Measurements from ENCODE around the gene CENPX. TPM values are rescaled to one million over a fixed set of nuclear protein-coding genes. Genes with fewer than 3 reads are reported as not detected.
A peak's percentile ranks its signal among the peaks of the same experiment; 100 is the strongest.

CENPX gene
- total and polyA plus RNA-seq, 2 of the 13 experiments (the other 11 are each of a cell fraction or from before 2014, with no cell fraction given), result 92.7 to 170 TPM

DNA sequence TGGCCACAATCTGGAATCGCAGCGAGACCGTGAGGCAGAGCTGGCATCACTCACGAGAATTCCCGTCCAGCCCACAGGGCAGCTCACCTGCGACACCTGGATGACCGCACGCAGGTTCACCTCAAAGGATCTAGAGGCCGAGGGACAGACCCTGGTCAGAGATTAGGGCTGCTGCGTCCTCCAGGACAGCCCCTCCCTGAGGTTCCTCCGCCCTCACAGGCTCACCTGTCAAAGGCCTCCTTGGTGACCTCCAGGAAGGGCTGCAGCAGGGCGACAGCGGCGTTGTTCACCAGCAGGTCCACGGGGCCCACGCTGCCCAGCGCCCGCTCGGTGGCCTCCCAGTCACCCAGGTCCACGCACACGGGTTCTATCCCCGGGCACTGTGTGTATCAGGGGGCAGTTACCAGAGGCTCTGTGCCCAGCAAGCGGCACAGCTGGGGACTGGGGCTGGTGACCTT, 14.0 kb upstream of the CENPX start (continued):
- TF ChIP-seq GLI4 (CRISPR knock-in tag; IDR thresholded peaks at IDR 0.05; ENCODE audit: borderline replicate concordance), result no peak
- TF ChIP-seq ZNF354B (CRISPR knock-in tag; IDR thresholded peaks at IDR 0.05), result 0 out of 2 replicates have a peak, but pooled peaks have one; percentile 39
- no peak for TF ChIP-seq MED8 (CRISPR knock-in tag; IDR thresholded peaks at IDR 0.05; ENCODE audit: insufficient replicate concordance)
- peak; percentile 23; the same call in 1 of the 2 replicates for TF ChIP-seq TMF1 (CRISPR knock-in tag; IDR thresholded peaks at IDR 0.05; ENCODE audit: low read depth)
- TF ChIP-seq, protein P1, sequence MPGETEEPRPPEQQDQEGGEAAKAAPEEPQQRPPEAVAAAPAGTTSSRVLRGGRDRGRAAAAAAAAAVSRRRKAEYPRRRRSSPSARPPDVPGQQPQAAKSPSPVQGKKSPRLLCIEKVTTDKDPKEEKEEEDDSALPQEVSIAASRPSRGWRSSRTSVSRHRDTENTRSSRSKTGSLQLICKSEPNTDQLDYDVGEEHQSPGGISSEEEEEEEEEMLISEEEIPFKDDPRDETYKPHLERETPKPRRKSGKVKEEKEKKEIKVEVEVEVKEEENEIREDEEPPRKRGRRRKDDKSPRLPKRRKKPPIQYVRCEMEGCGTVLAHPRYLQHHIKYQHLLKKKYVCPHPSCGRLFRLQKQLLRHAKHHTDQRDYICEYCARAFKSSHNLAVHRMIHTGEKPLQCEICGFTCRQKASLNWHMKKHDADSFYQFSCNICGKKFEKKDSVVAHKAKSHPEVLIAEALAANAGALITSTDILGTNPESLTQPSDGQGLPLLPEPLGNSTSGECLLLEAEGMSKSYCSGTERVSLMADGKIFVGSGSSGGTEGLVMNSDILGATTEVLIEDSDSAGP (CRISPR knock-in tag; IDR thresholded peaks at IDR 0.05; ENCODE audit: borderline replicate concordance), result no peak
- 0 out of 2 replicates have a peak, but pooled peaks have one; percentile 46 for TF ChIP-seq CBX5 (CRISPR knock-in tag; IDR thresholded peaks at IDR 0.05; ENCODE audit: borderline replicate concordance)
- TF ChIP-seq AFF4 (CRISPR knock-in tag; IDR thresholded peaks at IDR 0.05), result no peak
- no peak for TF ChIP-seq NFYB (CRISPR knock-in tag; IDR thresholded peaks at IDR 0.05)
- no peak for TF ChIP-seq ZNF512B (CRISPR knock-in tag; IDR thresholded peaks at IDR 0.05; ENCODE audit: borderline replicate concordance)
- no peak for TF ChIP-seq HMGA1 (CRISPR knock-in tag; conservative IDR thresholded peaks at IDR 0.05)

Data from HepG2 (cell line).